Left lung (tissue), 10 donors: ENCODE data around the gene ZFPM1. TPM values are rescaled to one million over a fixed set of nuclear protein-coding genes. Genes with fewer than 3 reads are reported as not detected.

Experiments
- ATAC-seq: fragments of 200-7000 bp; cut with Tn5 transposase; one replicate; pipeline ENCODE4 v1.9.1; 2020; ENCODE audit warnings: moderate library complexity
- DNase-seq, 4 donors: peaks; one replicate each; pipeline ENCODE4 v3.0.0-alpha.2; 2013 to 2020
- H3K27ac ChIP-seq, 2 donors: fragments of 200-600 bp; sonication (generic) in 1 of 2; one replicate each; pipeline versions ENCODE4 v1.5.0 to v1.8.0; 2020 to 2021
- H3K27me3 ChIP-seq, 2 donors: fragments of 200-600 bp; sonication (generic) in 1 of 2; one replicate each; pipeline versions ENCODE4 v1.5.0 to v1.8.0; 2020 to 2021
- H3K36me3 ChIP-seq, 2 donors: fragments of 200-600 bp; sonication (generic) in 1 of 2; one replicate each; pipeline versions ENCODE4 v1.5.0 to v1.8.0; 2020 to 2021
- H3K4me1 ChIP-seq, 2 donors: fragments of 200-600 bp; one replicate each; pipeline ENCODE4 v1.8.0; 2021
- H3K4me3 ChIP-seq, 2 donors: fragments of 200-600 bp; sonication (generic) in 1 of 2; one replicate each; pipeline versions ENCODE4 v1.5.0 to v1.8.0; 2020 to 2021; ENCODE audit warnings: mild to moderate bottlenecking in 1 of 2
- H3K9me3 ChIP-seq, 2 donors: fragments of 200-600 bp; sonication (generic) in 1 of 2; one replicate each; pipeline versions ENCODE4 v1.5.0 to v1.8.0; 2020 to 2021
- CTCF ChIP-seq, 2 donors: fragments of 200-600 bp; sonication (generic) in 1 of 2; IDR thresholded peaks; one replicate each; pipeline versions ENCODE4 v1.5.0 to v1.8.0; 2021; ENCODE audit warnings: antibody characterized with exemption in 2 of 2
- intact Hi-C, 2 donors: fragments of 100-400 bp; cut with DNase I; formaldehyde crosslinking; loops; one replicate each; pipeline versions ENCODE4 v1.11.2 to v1.14.2; 2022
- polyA plus RNA-seq, 6 donors: library from polyadenylated mRNA; unstranded; fragments of 120-200 nt; gene quantifications; one replicate each; pipeline ENCODE4 v1.2.1, GENCODE V29; 2013; ENCODE audit not compliant: insufficient read length in 6 of 6
- total RNA-seq, 2 donors: library from RNA; stranded (reverse); fragmentation: NEBNext Ultra II Directional; extraction: Animal tissue kit (Norgen Biotek cat#: 25700); gene quantifications; one replicate each; pipeline ENCODE4 v1.2.1, GENCODE V29; 2021
- donor health status: DM: no; HTN: yes; CAD: no.
- donor health status: DM: no; HTN: no; CAD: no.

ZFPM1 gene
- total and polyA plus RNA-seq, 8 donors = 1.8 to 7.0 (median 3.6) TPM

- peaks cover 7 to 42% of the 10 kb centered on the region in 2 donors for H3K27me3 ChIP-seq
- DNase-seq (peak in 1 of 4 donors; percentile 68), ATAC-seq (no peak)
- no peak overlapping the region for H3K27ac ChIP-seq
- H3K36me3 ChIP-seq = no peaks in the 10 kb centered on the region
- intact Hi-C loops = loop anchor here in 1 of 2 donors (5.0 kb wide), 1 partner anchor 84 kb away; no protein-coding TSS in a partner anchor
- H3K9me3 ChIP-seq = no peaks in the 10 kb centered on the region
- H3K4me1 ChIP-seq = peaks cover 4 to 5% of the 10 kb centered on the region in 2 donors
- TF ChIP-seq CTCF (IDR thresholded peaks at IDR 0.05) = no peak
- no peak overlapping the region for H3K4me3 ChIP-seq
Measured at GRCh38 chr16:88526008-88526905, 73.2 kb downstream of the ZFPM1 start.

GRCh38 chr16:88526906-88527185, 73.8 kb downstream of the ZFPM1 start:
- H3K36me3 ChIP-seq = no peaks in the 10 kb centered on the region

GRCh38 chr16:88527186-88527936, 74.3 kb downstream of the ZFPM1 start:
- H3K27me3 ChIP-seq = peaks cover 7 to 37% of the 10 kb centered on the region in 2 donors
- no peaks in the 10 kb centered on the region for H3K36me3 ChIP-seq
- H3K4me1 ChIP-seq = peaks cover 4 to 5% of the 10 kb centered on the region in 2 donors
- no peaks in the 10 kb centered on the region for H3K9me3 ChIP-seq
- intact Hi-C loops = loop anchor here in 1 of 2 donors (5.0 kb wide), 1 partner anchor 85 kb away; no protein-coding TSS in a partner anchor
- peak; percentile 74 to 91 for TF ChIP-seq CTCF (IDR thresholded peaks at IDR 0.05)
- no peak overlapping the region for H3K4me3 ChIP-seq
- ATAC-seq (peak; percentile 81), DNase-seq (peak in 3 of 4 donors; percentile 56 to 88 (median 79))
- no peak overlapping the region for H3K27ac ChIP-seq

More at GRCh38 chr16:88526906-88527185, 73.8 kb downstream of the ZFPM1 start:
- intact Hi-C loops = loop anchor here in 1 of 2 donors (5.0 kb wide), 1 partner anchor 85 kb away; no protein-coding TSS in a partner anchor
- Histone ChIP-seq H3K4me1 (peaks cover 4 to 5% of the 10 kb centered on the region in 2 donors), H3K9me3 (no peaks in the 10 kb centered on the region), H3K27me3 (peaks cover 7 to 42% of the 10 kb centered on the region in 2 donors), H3K27ac (no peak overlapping the region), H3K4me3 (no peak overlapping the region)
- no peak for TF ChIP-seq CTCF (IDR thresholded peaks at IDR 0.05)
- DNase-seq (no peak), ATAC-seq (peak; percentile 2)

DNA sequence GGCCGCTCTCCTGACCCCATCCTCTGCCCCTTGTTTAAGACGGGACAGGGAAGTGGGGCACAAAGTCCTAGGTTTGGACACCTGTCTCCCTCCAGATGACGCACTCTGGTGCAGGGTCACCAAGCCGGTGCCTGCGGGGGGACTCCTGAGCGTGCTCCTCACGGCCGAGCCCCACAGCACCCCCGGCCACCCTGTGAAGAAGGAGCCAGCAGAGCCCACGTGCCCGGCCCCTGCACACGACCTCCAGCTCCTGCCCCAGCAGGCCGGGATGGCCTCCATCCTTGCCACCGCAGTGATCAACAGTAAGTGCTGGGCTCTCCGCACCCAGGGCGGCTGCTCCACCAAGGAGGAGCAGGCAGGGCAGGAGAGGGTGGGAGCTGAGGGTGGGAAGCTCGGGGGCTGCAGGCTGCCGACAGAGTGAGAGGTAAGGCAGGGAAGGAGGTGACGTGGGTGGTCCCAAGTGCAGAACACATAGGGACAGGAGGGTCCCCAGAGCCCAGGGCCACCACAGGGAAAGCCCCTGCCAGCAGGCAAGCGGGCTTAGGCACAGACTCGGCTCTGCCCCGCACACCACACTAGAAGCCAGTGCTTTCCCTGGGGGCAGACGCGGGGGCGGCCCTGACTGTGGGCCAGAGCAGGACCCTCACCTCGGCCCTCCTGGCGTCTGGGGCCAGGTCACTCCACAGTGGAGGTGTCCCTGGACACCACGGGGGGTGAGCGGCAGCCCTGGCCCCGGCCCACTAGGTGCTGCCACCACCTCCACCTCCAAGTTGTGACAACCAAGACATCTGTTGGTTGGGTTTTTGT, 75.1 kb downstream of the ZFPM1 start:
- H3K9me3 ChIP-seq = no peaks in the 10 kb centered on the region
- peaks cover 7 to 29% of the 10 kb centered on the region in 2 donors for H3K27me3 ChIP-seq
- TF ChIP-seq CTCF (IDR thresholded peaks at IDR 0.05) = no peak
- ATAC-seq = no peak
- peak in 1 of 4 donors; percentile 57 for DNase-seq
- intact Hi-C loops = loop anchor here in 1 of 2 donors (5.0 kb wide), 1 partner anchor 86 kb away; no protein-coding TSS in a partner anchor
- H3K36me3 ChIP-seq = no peaks in the 10 kb centered on the region
- no peak overlapping the region for H3K27ac ChIP-seq
- peaks cover 4 to 5% of the 10 kb centered on the region in 2 donors for H3K4me1 ChIP-seq
- no peak overlapping the region for H3K4me3 ChIP-seq
